HG02943 (cell line): Measurements from ENCODE around the gene SV2B.
"Not testable (repeated sequence)": the region's sequence is repeated elsewhere in the genome, so short reads cannot be mapped to it uniquely, and the experiment has no call there.

Experiments
- ATAC-seq: cut with Tn5 transposase; IDR thresholded peaks from one replicate; pipeline ENCODE4 v1.9.1; 2021; ENCODE audit warnings: mild to moderate bottlenecking, low read depth, moderate library complexity; ENCODE audit not compliant: unreplicated experiment

SV2B gene

GRCh38 chr15:91302588-91303439, 202.8 kb downstream of the SV2B start:
- ATAC-seq, result no peak

- ATAC-seq, result no peak
These were observed 204.2 kb downstream of the SV2B start for GRCh38 chr15:91304210-91304609.

- ATAC-seq, result no peak
These were observed 204.7 kb downstream of the SV2B start for GRCh38 chr15:91304786-91305185.

- ATAC-seq, result no peak
These were observed 206.1 kb downstream of the SV2B start for GRCh38 chr15:91306144-91306543.

GRCh38 chr15:91307601-91308000, 207.5 kb downstream of the SV2B start:
- no peak for ATAC-seq

GRCh38 chr15:91308199-91308598, 208.1 kb downstream of the SV2B start:
- ATAC-seq, result no peak

GRCh38 chr15:91308855-91309254, 208.8 kb downstream of the SV2B start:
- no peak for ATAC-seq

GRCh38 chr15:91311986-91312385, 211.9 kb downstream of the SV2B start:
- ATAC-seq, result no peak

GRCh38 chr15:91316126-91316525, 216.1 kb downstream of the SV2B start:
- no peak for ATAC-seq

- no peak for ATAC-seq
These were observed 218.5 kb downstream of the SV2B start for GRCh38 chr15:91318516-91318915.

GRCh38 chr15:91318931-91319330, 218.9 kb downstream of the SV2B start:
- no peak for ATAC-seq

- ATAC-seq, result no peak
These were observed 219.5 kb downstream of the SV2B start for GRCh38 chr15:91319371-91320059.

GRCh38 chr15:91320101-91320500, 220.0 kb downstream of the SV2B start:
- ATAC-seq, result no peak

- no peak for ATAC-seq
These were observed 229.9 kb downstream of the SV2B start for GRCh38 chr15:91329914-91330313.

GRCh38 chr15:91331581-91331980, 231.5 kb downstream of the SV2B start:
- no peak for ATAC-seq

- no peak for ATAC-seq
These were observed 235.6 kb downstream of the SV2B start for GRCh38 chr15:91335702-91336101.

- no peak for ATAC-seq
These were observed 236.6 kb downstream of the SV2B start for GRCh38 chr15:91336687-91337086.

GRCh38 chr15:91338766-91339165, 238.7 kb downstream of the SV2B start:
- ATAC-seq, result no peak

- ATAC-seq, result no peak
These were observed 242.0 kb downstream of the SV2B start for GRCh38 chr15:91342097-91342496.

- ATAC-seq, result not testable (repeated sequence)
These were observed 244.9 kb downstream of the SV2B start for GRCh38 chr15:91344912-91345311.

GRCh38 chr15:91345736-91346135, 245.7 kb downstream of the SV2B start:
- no peak for ATAC-seq

- ATAC-seq, result no peak
These were observed 246.2 kb downstream of the SV2B start for GRCh38 chr15:91346259-91346658.
